PC-3 (cell line): ENCODE results near the gene PTPN12. TPM values are rescaled to one million over a fixed set of nuclear protein-coding genes. Genes with fewer than 3 reads are reported as not detected.

Source experiments
- ATAC-seq: fragments of 200-7000 bp; cut with Tn5 transposase; 2 replicates; pipeline ENCODE4 v1.9.1; 2020; ENCODE audit warnings: mild to moderate bottlenecking, moderate library complexity
- BruUV-seq: library from RNA; stranded (reverse); fragments of 400-500 nt; replicated peaks from 2 replicates; lab custom pipeline; 2021; lab: Mats Ljungman, UMichigan
- CTCF ChIA-PET: fragments of 300-600 bp; sonication (Branson Sonifier 250); formaldehyde crosslinking; loops from one replicate; lab custom pipeline; 2022; ENCODE audit warnings: antibody characterized with exemption; lab: Charles Lee
- POLR2A ChIA-PET: fragments of 300-600 bp; sonication (Branson Sonifier 250); formaldehyde crosslinking; loops from one replicate; lab custom pipeline; 2022; ENCODE audit warnings: antibody characterized with exemption; ENCODE audit not compliant: unreplicated experiment; lab: Charles Lee
- DNase-seq: peaks from one replicate; pipeline ENCODE4 v3.0.0-alpha.2; 2015
- H2AFZ ChIP-seq: fragments of 300-600 bp; sonication (generic); 2 replicates; pipeline ENCODE4 v1.6.0; 2016; ENCODE audit warnings: antibody characterized with exemption, low read length
- H3F3A ChIP-seq: fragments of 300-600 bp; sonication (generic); one replicate; pipeline ENCODE4 v1.6.0; 2017; ENCODE audit warnings: antibody characterized with exemption, low read length, control low read depth, mild to moderate bottlenecking; ENCODE audit not compliant: unreplicated experiment
- H3K27ac ChIP-seq: fragments of 300-600 bp; sonication (generic); 2 replicates; pipeline ENCODE4 v1.5.1; 2016; ENCODE audit warnings: mild to moderate bottlenecking, low read length
- H3K27me3 ChIP-seq: fragments of 300-600 bp; sonication (generic); 2 replicates; pipeline ENCODE4 v1.6.1; 2016; ENCODE audit warnings: low read length, mixed read lengths
- H3K36me3 ChIP-seq: fragments of 300-600 bp; sonication (generic); 2 replicates; pipeline ENCODE4 v1.6.1; 2016; ENCODE audit warnings: low read depth, mixed run types, low read length, mixed read lengths
- H3K4me1 ChIP-seq: fragments of 300-600 bp; sonication (generic); 2 replicates; pipeline ENCODE4 v1.5.1; 2016; ENCODE audit warnings: low read length; ENCODE audit not compliant: insufficient read depth
- H3K4me2 ChIP-seq: fragments of 300-600 bp; sonication (generic); 2 replicates; pipeline ENCODE4 v1.6.0; 2016; ENCODE audit warnings: low read length
- H3K4me3 ChIP-seq: fragments of 300-600 bp; sonication (generic); 2 replicates; pipeline ENCODE4 v1.5.1; 2016; ENCODE audit warnings: mild to moderate bottlenecking, low read length, mixed read lengths
- H3K79me2 ChIP-seq: fragments of 300-600 bp; sonication (generic); 2 replicates; pipeline ENCODE4 v1.6.1; 2017; ENCODE audit warnings: low read length, mixed read lengths
- H3K9ac ChIP-seq: fragments of 300-600 bp; sonication (generic); 2 replicates; pipeline ENCODE4 v1.6.0; 2016; ENCODE audit warnings: mild to moderate bottlenecking, low read length
- H3K9me2 ChIP-seq: fragments of 300-600 bp; sonication (generic); replicated peaks from 2 replicates; pipeline ENCODE4 v1.6.1; 2016; ENCODE audit warnings: mixed run types, low read length, mixed read lengths
- H3K9me3 ChIP-seq: fragments of 300-600 bp; sonication (generic); 2 replicates; pipeline ENCODE4 v1.6.1; 2016; ENCODE audit warnings: low read length, mixed read lengths
- H4K20me1 ChIP-seq: fragments of 300-600 bp; sonication (generic); 2 replicates; pipeline ENCODE4 v1.6.1; 2016; ENCODE audit warnings: low read length, mixed read lengths
- CTCF ChIP-seq: fragments of 300-600 bp; sonication (generic); conservative IDR thresholded peaks from 2 replicates; pipeline ENCODE4 v1.5.1; 2017; ENCODE audit warnings: antibody characterized with exemption, low read depth, mild to moderate bottlenecking, low read length
- EZH2 ChIP-seq: fragments of 300-600 bp; sonication (generic); IDR thresholded peaks from one replicate; pipeline ENCODE4 v1.6.1; 2017; ENCODE audit warnings: antibody characterized with exemption, mild to moderate bottlenecking, low read length; ENCODE audit not compliant: unreplicated experiment
- EZH2phosphoT487 ChIP-seq: fragments of 300-600 bp; sonication (generic); IDR thresholded peaks from 2 replicates; pipeline ENCODE4 v1.6.1; 2018; ENCODE audit warnings: mild to moderate bottlenecking, antibody characterized with exemption, low read length, borderline replicate concordance
- intact Hi-C: fragments of 100-400 bp; cut with micrococcal nuclease; formaldehyde crosslinking; loops from 2 replicates; pipeline ENCODE4 v1.9.0; 2023
- total RNA-seq: library from RNA; depleted of rRNA; stranded (reverse); fragments of >200 nt; gene quantifications from 2 replicates; pipeline ENCODE4 v1.2.3, GENCODE V29; 2014

PTPN12 gene
- total RNA-seq, 1 experiment from 2014 or later = 26.2 TPM

GRCh38 chr7:77542895-77543294, 5.8 kb downstream of the PTPN12 start:
- ChIA-PET POLR2A (interaction anchor here (0.7 kb wide), 1 partner anchor 196 kb away, joined by 5 read pairs; no protein-coding TSS in a partner anchor), CTCF (no interaction called here)
- Histone ChIP-seq H3K9me2 (no peaks in the 10 kb centered on the region), H3K9me3 (no peaks in the 10 kb centered on the region), H4K20me1 (peaks cover 53% of the 10 kb centered on the region), H3K27me3 (no peaks in the 10 kb centered on the region), H3F3A (peaks cover 6% of the 10 kb centered on the region), H3K27ac (no peak overlapping the region), H3K4me3 (no peak overlapping the region), H3K9ac (no peak overlapping the region), H3K36me3 (peaks cover 13% of the 10 kb centered on the region), H3K4me2 (peak overlapping the region; percentile 97), H3K4me1 (peaks cover 44% of the 10 kb centered on the region), H2AFZ (no peak overlapping the region), H3K79me2 (peaks cover 97% of the 10 kb centered on the region)
- peak; percentile 36 for DNase-seq
- TF ChIP-seq CTCF (no peak), EZH2 (no peak), EZH2phosphoT487 (no peak)
- no TSS peak for BruUV-seq
- intact Hi-C loops = no loop called here
- ATAC-seq = no peak

- Histone ChIP-seq H3K4me3 (no peak overlapping the region), H2AFZ (no peak overlapping the region), H3K79me2 (peaks cover 99% of the 10 kb centered on the region), H3K9me3 (no peaks in the 10 kb centered on the region), H3K27me3 (no peaks in the 10 kb centered on the region), H3K9me2 (no peaks in the 10 kb centered on the region), H3K4me2 (no peak overlapping the region), H3K36me3 (peaks cover 13% of the 10 kb centered on the region), H3K4me1 (peaks cover 44% of the 10 kb centered on the region), H3K9ac (no peak overlapping the region), H3K27ac (no peak overlapping the region), H4K20me1 (peaks cover 59% of the 10 kb centered on the region), H3F3A (peaks cover 4% of the 10 kb centered on the region)
- no TSS peak for BruUV-seq
- ATAC-seq (no peak), DNase-seq (no peak)
- no peak for TF ChIP-seq EZH2
- no peak for TF ChIP-seq EZH2phosphoT487
- TF ChIP-seq CTCF = no peak
- intact Hi-C loops = no loop called here
- ChIA-PET CTCF (no interaction called here), POLR2A (no interaction called here)
These were observed 6.8 kb downstream of the PTPN12 start for GRCh38 chr7:77543910-77544309.

- Histone ChIP-seq H3K9me3 (no peaks in the 10 kb centered on the region), H3K4me1 (peaks cover 41% of the 10 kb centered on the region), H3K9ac (no peak overlapping the region), H3K9me2 (no peaks in the 10 kb centered on the region), H3F3A (peaks cover under 1% of the 10 kb centered on the region), H3K27ac (no peak overlapping the region), H3K36me3 (peaks cover 13% of the 10 kb centered on the region), H3K27me3 (no peaks in the 10 kb centered on the region), H3K79me2 (peaks cover 99% of the 10 kb centered on the region), H4K20me1 (peaks cover 60% of the 10 kb centered on the region), H3K4me2 (no peak overlapping the region), H2AFZ (no peak overlapping the region), H3K4me3 (no peak overlapping the region)
- ChIA-PET POLR2A (no interaction called here), CTCF (no interaction called here)
- BruUV-seq = no TSS peak
- ATAC-seq (no peak), DNase-seq (no peak)
- TF ChIP-seq EZH2phosphoT487 = no peak
- no peak for TF ChIP-seq EZH2
- no peak for TF ChIP-seq CTCF
- intact Hi-C loops = no loop called here
These were observed 7.4 kb downstream of the PTPN12 start for GRCh38 chr7:77544518-77544917.
